HL-60 (cell line): ENCODE measurements around the gene ATF6.

ENCODE experiments used
- DNase-seq, 2 experiments: peaks; one replicate each; pipeline ENCODE4 v3.0.0-alpha.2; 2010 to 2020; ENCODE audit warnings: low read depth in 1 of 2, low spot score in 1 of 2
- H3K27ac ChIP-seq: fragments of 250-450 bp; sonication (Bioruptor Pico); replicated peaks from 2 replicates; pipeline ENCODE4 v1.5.1; 2020; ENCODE audit warnings: mild to moderate bottlenecking, moderate library complexity
- H3K27me3 ChIP-seq: fragments of 250-450 bp; sonication (Bioruptor Pico); 2 replicates; pipeline ENCODE4 v1.5.1; 2021; ENCODE audit warnings: mild to moderate bottlenecking, moderate library complexity; ENCODE audit not compliant: insufficient read depth, poor library complexity, severe bottlenecking
- H3K4me3 ChIP-seq: replicated peaks from 2 replicates; pipeline ENCODE4 v1.5.1; 2011; ENCODE audit warnings: mild to moderate bottlenecking, control low read depth, low read length; ENCODE audit not compliant: insufficient read depth
- CTCF ChIP-seq: IDR thresholded peaks from one replicate; pipeline ENCODE4 v1.5.1; 2011; ENCODE audit warnings: low read length, control low read depth, inconsistent platforms; ENCODE audit not compliant: insufficient read depth
- GABPA ChIP-seq: IDR thresholded peaks from 2 replicates; pipeline ENCODE4 v1.6.1; 2012; ENCODE audit warnings: low read depth
- POLR2AphosphoS5 ChIP-seq: IDR thresholded peaks from 2 replicates; pipeline ENCODE4 v1.6.1; 2012; ENCODE audit warnings: low read depth
- REST ChIP-seq: IDR thresholded peaks from 2 replicates; pipeline ENCODE4 v1.6.1; 2012; ENCODE audit warnings: low read depth; ENCODE audit not compliant: insufficient replicate concordance
- SPI1 ChIP-seq: IDR thresholded peaks from 2 replicates; pipeline ENCODE4 v1.6.1; 2012; ENCODE audit warnings: low read depth, mild to moderate bottlenecking, borderline replicate concordance

Gene ATF6

GRCh38 chr1:161928056-161928455 is 161.9 kb downstream of the ATF6 start:
- no peak overlapping the region for H3K4me3 ChIP-seq
- DNase-seq: no peak
- no peak overlapping the region for H3K27ac ChIP-seq
- no peak for TF ChIP-seq REST
- no peak for TF ChIP-seq GABPA
- no peak for TF ChIP-seq SPI1
- no peak for TF ChIP-seq CTCF
- no peak for TF ChIP-seq POLR2AphosphoS5
- no peaks in the 10 kb centered on the region for H3K27me3 ChIP-seq

- no peak for TF ChIP-seq POLR2AphosphoS5
- no peak for TF ChIP-seq SPI1
- no peak for TF ChIP-seq GABPA
- no peak for TF ChIP-seq REST
- no peak for TF ChIP-seq CTCF
- no peak overlapping the region for H3K4me3 ChIP-seq
- no peaks in the 10 kb centered on the region for H3K27me3 ChIP-seq
- no peak overlapping the region for H3K27ac ChIP-seq
- no peak for DNase-seq
Measured at GRCh38 chr1:161929137-161929536, 163.0 kb downstream of the ATF6 start.

- DNase-seq: no peak
- H3K4me3 ChIP-seq: no peak overlapping the region
- H3K27me3 ChIP-seq: no peaks in the 10 kb centered on the region
- TF ChIP-seq POLR2AphosphoS5 (no peak), GABPA (no peak), CTCF (no peak), SPI1 (no peak), REST (no peak)
- no peak overlapping the region for H3K27ac ChIP-seq
Measured at GRCh38 chr1:161930064-161930463, 163.9 kb downstream of the ATF6 start.
